ENCODE results near the gene TUBG1.

GRCh38 chr17:42561897-42562387 is 47.5 kb upstream of the TUBG1 start, which contains the start of gene COASY:
- TF ChIP-seq POLR2AphosphoS5 (IDR thresholded peaks at IDR 0.05; ENCODE audit: low read depth, low read length) (peak; percentile 29; the same call in 1 of the 2 replicates), TAF1 (IDR thresholded peaks at IDR 0.05; ENCODE audit: low read depth, low read length) (peak; percentile 79), SIN3A (conservative IDR thresholded peaks at IDR 0.05 in 1 of 2, IDR thresholded peaks at IDR 0.05 in 1 of 2; ENCODE audit: low read depth in 1 of 2, low read length in 2 of 2) (peak; percentile 98), POU5F1 (IDR thresholded peaks at IDR 0.05; ENCODE audit: low read depth, low read length) (no peak), EZH2 (IDR thresholded peaks at IDR 0.05; ENCODE audit: low read depth, low read length, severe bottlenecking) (no peak), CREB1 (IDR thresholded peaks at IDR 0.05) (peak; percentile 61; the same call in 1 of the 2 replicates), CTCF (IDR thresholded peaks at IDR 0.05; ENCODE audit: control extremely low read depth in 1 of 3, insufficient read depth in 1 of 3, low read depth in 1 of 3, low read length in 3 of 3) (no peak)

All from H1 (cell line).